B cell (primary cell): ENCODE results near the gene RNF220. TPM values are rescaled to one million over a fixed set of nuclear protein-coding genes. Genes with fewer than 3 reads are reported as not detected.

ENCODE experiments used
- ATAC-seq: fragments of 200-7000 bp; cut with Tn5 transposase; one replicate; pipeline ENCODE4 v1.10.0; 2021; ENCODE audit warnings: low read depth, mild to moderate bottlenecking, moderate number of reproducible peaks, moderate library complexity
- CTCF ChIA-PET: fragments of 350-600 bp; sonication (Branson Sonifier 250); formaldehyde crosslinking; loops from one replicate; lab custom pipeline; 2021; ENCODE audit warnings: antibody characterized with exemption, inconsistent platforms; lab: Charles Lee
- POLR2A ChIA-PET: fragments of 350-600 bp; sonication (Branson Sonifier 250); formaldehyde crosslinking; loops from one replicate; lab custom pipeline; 2021; ENCODE audit warnings: antibody characterized with exemption; lab: Charles Lee
- DNase-seq: peaks from one replicate; pipeline ENCODE4 v3.0.0; 2013
- H2AFZ ChIP-seq: 2 replicates; pipeline ENCODE4 v1.6.1; 2012; ENCODE audit warnings: mild to moderate bottlenecking, low read depth, low read length; ENCODE audit not compliant: insufficient read depth, poor library complexity, severe bottlenecking
- H3K27ac ChIP-seq, 2 donors: 1 replicate in 1 of 2; 2 replicates in 1 of 2; pipeline ENCODE4 v1.5.1; 2012 to 2013; ENCODE audit warnings: low read length in 2 of 2, mild to moderate bottlenecking in 2 of 2, moderate library complexity in 1 of 2
- H3K27me3 ChIP-seq, 4 experiments: fragments of 200-600 bp in 1 of 4; sonication (generic) in 1 of 4; replicated peaks in 1 of 4; 1 replicate in 2 of 4; 2 replicates in 2 of 4; pipeline versions ENCODE4 v1.6.1 to v1.7.0; 2013 to 2016; ENCODE audit warnings: low read length in 3 of 4, mild to moderate bottlenecking in 2 of 4, mixed read lengths in 1 of 4, moderate library complexity in 1 of 4; ENCODE audit not compliant: insufficient read depth in 4 of 4, control insufficient read depth in 3 of 4; ENCODE audit errors: control extremely low read depth in 1 of 4
- H3K36me3 ChIP-seq, 2 experiments: replicated peaks in 1 of 2; 1 replicate in 1 of 2; 2 replicates in 1 of 2; pipeline versions ENCODE4 v1.6.1 to v1.7.1; 2013; ENCODE audit warnings: low read length in 1 of 2; ENCODE audit not compliant: insufficient read depth in 2 of 2, control insufficient read depth in 1 of 2; ENCODE audit errors: control extremely low read depth in 1 of 2, extremely low read depth in 1 of 2
- H3K4me1 ChIP-seq, 2 donors: fragments of 200-600 bp in 1 of 2; sonication (generic) in 1 of 2; 1 replicate in 1 of 2; 2 replicates in 1 of 2; pipeline versions ENCODE4 v1.5.1 to v1.6.1; 2013 to 2017; ENCODE audit warnings: low read length in 2 of 2; ENCODE audit not compliant: control insufficient read depth in 2 of 2, insufficient read depth in 2 of 2
- H3K4me2 ChIP-seq: replicated peaks from 2 replicates; pipeline ENCODE3; 2012; ENCODE audit warnings: mild to moderate bottlenecking, low read depth, low read length; ENCODE audit not compliant: poor library complexity, severe bottlenecking
- H3K4me3 ChIP-seq, 5 experiments: fragments of 200-600 bp in 1 of 5; sonication (generic) in 1 of 5; 1 replicate in 3 of 5; 2 replicates in 2 of 5; pipeline versions ENCODE4 v1.5.1 to v1.7.0; 2011 to 2016; ENCODE audit warnings: low read length in 4 of 5, mild to moderate bottlenecking in 4 of 5, low read depth in 2 of 5, control low read depth in 1 of 5, moderate library complexity in 1 of 5; ENCODE audit not compliant: insufficient read depth in 1 of 5; ENCODE audit errors: control extremely low read depth in 1 of 5, extremely low read depth in 1 of 5
- H3K79me2 ChIP-seq: fragments of 200-600 bp; sonication (generic); one replicate; pipeline ENCODE4 v1.6.0; 2016; ENCODE audit warnings: low read length; ENCODE audit not compliant: control insufficient read depth, insufficient read depth
- H3K9ac ChIP-seq: fragments of 200-600 bp; sonication (generic); 2 replicates; pipeline ENCODE4 v1.6.1; 2017; ENCODE audit warnings: mild to moderate bottlenecking, low read length, moderate library complexity
- H3K9me3 ChIP-seq, 3 donors: one replicate each; pipeline versions ENCODE4 v1.6.1 to v1.7.1; 2013; ENCODE audit warnings: low read length in 2 of 3; ENCODE audit not compliant: control insufficient read depth in 2 of 3, insufficient read depth in 1 of 3; ENCODE audit errors: control extremely low read depth in 1 of 3
- H4K20me1 ChIP-seq: 2 replicates; pipeline ENCODE4 v1.6.0; 2012; ENCODE audit warnings: mild to moderate bottlenecking, low read length; ENCODE audit not compliant: insufficient read depth, control insufficient read depth, poor library complexity, severe bottlenecking
- H3K27ac Mint-ChIP-seq: one replicate; pipeline ENCODE4 v1.8.0; 2021; ENCODE audit warnings: mixed read lengths
- H3K27me3 Mint-ChIP-seq: one replicate; pipeline ENCODE4 v1.8.0; 2021; ENCODE audit warnings: mixed read lengths
- H3K4me1 Mint-ChIP-seq: one replicate; pipeline ENCODE4 v1.8.0; 2021; ENCODE audit warnings: mixed read lengths
- H3K4me3 Mint-ChIP-seq: one replicate; pipeline ENCODE4 v1.8.0; 2021; ENCODE audit warnings: mixed read lengths
- H3K9me3 Mint-ChIP-seq: one replicate; pipeline ENCODE4 v1.8.0; 2022; ENCODE audit warnings: mixed read lengths; ENCODE audit not compliant: insufficient read depth
- EZH2 ChIP-seq: IDR thresholded peaks from 2 replicates; pipeline ENCODE4 v1.6.1; 2012; ENCODE audit warnings: borderline replicate concordance, low read depth, mild to moderate bottlenecking, moderate library complexity, low read length; ENCODE audit not compliant: insufficient read depth, poor library complexity, severe bottlenecking
- WGBS: methylation state at CpG from one replicate; pipeline ENCODE4 v1.1.5; 2013; ENCODE audit warnings: missing lambda C conversion rate; ENCODE audit not compliant: insufficient coverage; 5-methylcytosine and 5-hydroxymethylcytosine counted together
- intact Hi-C: fragments of 100-400 bp; cut with micrococcal nuclease; formaldehyde crosslinking; loops from one replicate; pipeline ENCODE4 v1.10.0; 2022
- polyA plus RNA-seq: library from polyadenylated mRNA; depleted of rRNA; stranded (reverse); fragments of >200 nt; gene quantifications from 2 replicates; pipeline ENCODE4 v1.2.3, GENCODE V29; 2012
- total RNA-seq, 2 donors: library from RNA; stranded (reverse); fragments of 120-200 nt in 1 of 2; gene quantifications; 1 replicate in 1 of 2; 2 replicates in 1 of 2; pipeline versions ENCODE4 v1.2.3 to v1.2.4, GENCODE V29; 2013 to 2022
- TF ChIP-seq, protein P1 (sequence below): fragments of 200-600 bp; IDR thresholded peaks from one replicate; pipeline ENCODE4 v1.8.0; 2022; ENCODE audit warnings: antibody characterized with exemption, mild to moderate bottlenecking

RNF220 gene
- total and polyA plus RNA-seq, 2 donors (not counting 1 experiment from before 2014, with no cell fraction given): 115 to 141 TPM

DNA sequence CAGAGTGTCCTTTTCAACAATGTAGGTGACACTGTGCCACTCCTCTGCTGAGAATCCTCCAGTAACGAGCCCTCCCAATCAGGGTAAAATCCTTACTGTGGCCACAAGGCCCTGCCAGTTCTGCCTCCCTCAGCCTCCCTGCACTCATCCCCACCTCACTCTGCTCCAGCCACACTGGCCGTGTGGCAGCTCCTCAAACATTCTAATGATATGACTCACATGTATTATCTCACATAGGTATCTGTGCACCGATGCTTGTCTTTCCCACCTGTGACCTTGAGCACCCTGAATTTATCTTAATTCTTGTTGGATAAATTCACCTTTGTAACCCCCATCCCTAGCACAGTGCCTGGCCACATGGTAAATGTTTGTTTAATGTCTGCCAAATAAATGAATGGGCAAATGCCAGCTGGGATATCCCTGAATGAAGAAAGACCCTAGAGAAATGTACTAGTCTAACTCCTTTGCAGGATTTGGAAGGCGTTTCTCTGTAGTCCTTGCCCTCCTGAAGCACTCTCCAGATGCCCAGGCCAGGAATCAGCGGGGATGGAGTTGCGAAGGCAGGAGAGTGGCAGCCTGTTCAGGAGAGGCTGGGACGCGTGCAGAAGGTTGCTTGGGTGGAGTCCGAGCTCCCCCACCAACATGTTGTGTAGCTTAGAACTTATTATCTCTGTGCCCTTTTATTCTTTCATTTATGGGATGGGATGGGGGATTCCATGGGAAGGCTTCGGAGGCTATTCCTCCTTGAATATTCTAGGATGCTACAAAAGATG is 163.3 kb downstream of the RNF220 start:
- no peaks in the 10 kb centered on the region for H3K9me3 Mint-ChIP-seq
- no peaks in the 10 kb centered on the region for H3K79me2 ChIP-seq
- H3K27ac ChIP-seq: no peak overlapping the region
- H3K27me3 Mint-ChIP-seq: peaks cover 28% of the 10 kb centered on the region
- intact Hi-C loops: no loop called here
- no peaks in the 10 kb centered on the region for H3K36me3 ChIP-seq
- no peak overlapping the region for H3K4me3 ChIP-seq
- no peaks in the 10 kb centered on the region for H3K4me1 ChIP-seq
- H3K9me3 ChIP-seq: no peaks in the 10 kb centered on the region
- no peaks in the 10 kb centered on the region for H4K20me1 ChIP-seq
- H3K9ac ChIP-seq: no peak overlapping the region
- H3K4me3 Mint-ChIP-seq: no peak overlapping the region
- no peak for TF ChIP-seq EZH2
- TF ChIP-seq, protein P1, sequence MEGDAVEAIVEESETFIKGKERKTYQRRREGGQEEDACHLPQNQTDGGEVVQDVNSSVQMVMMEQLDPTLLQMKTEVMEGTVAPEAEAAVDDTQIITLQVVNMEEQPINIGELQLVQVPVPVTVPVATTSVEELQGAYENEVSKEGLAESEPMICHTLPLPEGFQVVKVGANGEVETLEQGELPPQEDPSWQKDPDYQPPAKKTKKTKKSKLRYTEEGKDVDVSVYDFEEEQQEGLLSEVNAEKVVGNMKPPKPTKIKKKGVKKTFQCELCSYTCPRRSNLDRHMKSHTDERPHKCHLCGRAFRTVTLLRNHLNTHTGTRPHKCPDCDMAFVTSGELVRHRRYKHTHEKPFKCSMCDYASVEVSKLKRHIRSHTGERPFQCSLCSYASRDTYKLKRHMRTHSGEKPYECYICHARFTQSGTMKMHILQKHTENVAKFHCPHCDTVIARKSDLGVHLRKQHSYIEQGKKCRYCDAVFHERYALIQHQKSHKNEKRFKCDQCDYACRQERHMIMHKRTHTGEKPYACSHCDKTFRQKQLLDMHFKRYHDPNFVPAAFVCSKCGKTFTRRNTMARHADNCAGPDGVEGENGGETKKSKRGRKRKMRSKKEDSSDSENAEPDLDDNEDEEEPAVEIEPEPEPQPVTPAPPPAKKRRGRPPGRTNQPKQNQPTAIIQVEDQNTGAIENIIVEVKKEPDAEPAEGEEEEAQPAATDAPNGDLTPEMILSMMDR: no peak
- DNase-seq (no peak), ATAC-seq (no peak)
- no peaks in the 10 kb centered on the region for H3K4me1 Mint-ChIP-seq
- H3K4me2 ChIP-seq: no peak overlapping the region
- no peak overlapping the region for H3K27ac Mint-ChIP-seq
- CTCF ChIA-PET: interaction anchor here (1.5 kb wide), 1 partner anchor 85 kb away, joined by 3 read pairs; no protein-coding TSS in a partner anchor
- WGBS: 86% methylated on average over 5 of the region's 10 CpGs
- no peaks in the 10 kb centered on the region for H3K27me3 ChIP-seq
- H2AFZ ChIP-seq: no peak overlapping the region
- POLR2A ChIA-PET: interaction anchor here (0.6 kb wide), 1 partner anchor 543 kb away, joined by 4 read pairs; no protein-coding TSS in a partner anchor

DNA sequence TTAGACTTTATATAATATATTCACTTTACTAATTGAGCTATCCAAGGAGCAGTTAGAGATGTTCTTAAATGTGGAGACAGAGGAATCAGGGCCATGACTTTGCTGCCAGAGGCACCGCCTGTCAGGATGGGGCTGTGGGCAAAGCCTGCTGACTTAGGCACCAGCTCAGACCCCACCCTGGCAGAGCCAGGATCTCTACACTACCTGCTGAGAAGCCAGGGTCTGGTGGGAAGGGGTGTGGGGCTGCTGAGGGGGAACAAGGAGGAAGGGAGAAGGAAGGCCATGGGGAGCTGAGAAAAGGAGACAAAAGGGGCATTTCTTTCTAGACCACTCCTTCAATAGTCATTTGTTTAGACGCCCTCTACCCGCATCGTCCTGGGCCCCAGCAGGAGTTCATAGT is 164.4 kb downstream of the RNF220 start:
- no peaks in the 10 kb centered on the region for H3K27me3 ChIP-seq
- ChIA-PET CTCF (interaction anchor here (0.8 to 1.5 kb wide), 4 partner anchors 8 to 191 kb away, joined by 3 to 4 read pairs (median 3); no protein-coding TSS in a partner anchor), POLR2A (no interaction called here)
- H2AFZ ChIP-seq: no peak overlapping the region
- WGBS: 100% methylated on average over 4 of the region's 4 CpGs
- Mint-ChIP-seq H3K9me3 (no peaks in the 10 kb centered on the region), H3K4me1 (no peaks in the 10 kb centered on the region), H3K27me3 (peaks cover 25% of the 10 kb centered on the region), H3K4me3 (no peak overlapping the region), H3K27ac (no peak overlapping the region)
- no peaks in the 10 kb centered on the region for H3K36me3 ChIP-seq
- ATAC-seq: no peak
- no peaks in the 10 kb centered on the region for H3K9me3 ChIP-seq
- H3K4me2 ChIP-seq: no peak overlapping the region
- no peaks in the 10 kb centered on the region for H3K4me1 ChIP-seq
- no peak overlapping the region for H3K9ac ChIP-seq
- TF ChIP-seq, protein P1: no peak
- TF ChIP-seq EZH2: no peak
- no peaks in the 10 kb centered on the region for H3K79me2 ChIP-seq
- intact Hi-C loops: no loop called here
- no peak overlapping the region for H3K27ac ChIP-seq
- no peak overlapping the region for H3K4me3 ChIP-seq
- H4K20me1 ChIP-seq: no peaks in the 10 kb centered on the region
- no peak for DNase-seq
